ELR (cell line): ENCODE data around the gene ACTN2.
A peak's percentile ranks its signal among the peaks of the same experiment; 100 is the strongest.

Source experiments
- DNase-seq: peaks from one replicate; pipeline ENCODE4 v3.0.0-alpha.2; 2015; ENCODE audit warnings: low read depth

ACTN2 gene

GRCh38 chr1:236691348-236691747 is 5.0 kb downstream of the ACTN2 start:
- DNase-seq = no peak

- no peak for DNase-seq
These were observed 5.8 kb downstream of the ACTN2 start for GRCh38 chr1:236692128-236692527.

- DNase-seq = no peak
These were observed 6.4 kb downstream of the ACTN2 start for GRCh38 chr1:236692742-236693141.

GRCh38 chr1:236699366-236699765 is 13.1 kb downstream of the ACTN2 start:
- peak; percentile 33 for DNase-seq

DNA sequence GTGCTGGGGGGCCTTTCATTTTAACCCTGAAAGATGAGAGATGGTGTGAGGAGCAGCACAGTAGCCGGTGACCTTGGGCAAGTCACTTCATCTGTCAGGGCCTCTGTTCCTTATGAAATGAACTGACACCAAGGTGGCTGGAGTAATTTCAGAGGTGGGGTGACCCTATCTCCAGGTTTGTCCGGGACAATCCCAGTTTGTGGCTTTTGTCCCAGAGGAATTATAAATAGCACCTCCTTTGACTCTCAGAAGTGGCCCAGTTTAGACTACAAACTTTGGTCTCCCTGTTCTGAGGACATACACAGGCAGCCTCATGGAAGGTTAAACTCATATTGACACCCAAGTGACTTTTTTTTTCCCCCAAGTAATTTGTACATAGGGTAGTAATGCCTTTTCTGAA is 14.6 kb downstream of the ACTN2 start:
- DNase-seq = no peak

DNA sequence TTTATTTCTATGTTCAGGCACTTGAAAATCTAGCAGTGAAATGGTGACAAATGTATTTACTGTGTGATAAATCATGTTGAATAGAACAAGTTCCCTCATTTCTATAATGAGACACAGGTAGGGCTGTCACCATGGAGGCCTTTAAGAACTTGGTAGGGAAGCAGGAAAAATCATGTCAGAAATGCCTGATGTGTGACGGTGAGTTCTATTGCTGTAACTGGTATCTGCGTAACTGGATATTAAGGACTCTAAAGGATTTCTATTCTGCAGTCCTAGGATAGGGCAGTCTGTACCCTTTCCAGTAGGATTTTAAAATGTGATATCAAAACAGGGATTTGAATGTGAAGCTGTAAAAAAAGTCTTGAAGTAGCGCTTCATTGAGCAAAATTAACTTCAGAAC is 15.5 kb downstream of the ACTN2 start:
- DNase-seq = no peak

DNA sequence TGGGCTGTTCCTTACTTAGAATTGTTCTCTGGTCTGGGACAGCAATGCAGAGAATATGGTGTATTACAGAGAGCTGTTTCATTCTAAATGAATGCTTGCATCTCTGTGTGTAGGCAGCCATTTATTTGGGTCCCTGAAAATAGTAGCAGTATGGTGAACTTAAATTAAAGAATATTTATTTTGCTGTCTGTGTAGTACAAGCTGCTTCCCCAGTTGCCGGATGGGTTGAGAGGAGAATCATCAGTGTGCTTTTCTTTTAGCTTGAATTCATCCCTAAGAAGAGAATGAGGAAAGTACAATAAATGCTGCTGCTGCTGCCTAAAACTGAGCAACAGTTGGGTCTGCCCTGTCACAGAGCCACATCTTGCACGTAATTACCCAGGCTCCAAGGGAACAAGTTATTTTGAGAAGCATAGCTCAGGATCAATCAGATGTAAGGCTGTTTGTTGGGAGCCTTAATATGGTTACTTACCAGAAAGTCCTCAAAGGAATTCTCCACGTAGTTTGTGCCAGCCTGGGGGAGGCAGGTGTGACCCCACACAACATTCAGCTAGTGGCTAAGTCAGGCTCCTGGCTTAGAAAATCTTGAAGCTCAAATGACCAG is 16.6 kb downstream of the ACTN2 start:
- no peak for DNase-seq

GRCh38 chr1:236705771-236706170 is 19.5 kb downstream of the ACTN2 start:
- DNase-seq = no peak

GRCh38 chr1:236706183-236706582 is 19.9 kb downstream of the ACTN2 start:
- no peak for DNase-seq

GRCh38 chr1:236710328-236710892 is 24.1 kb downstream of the ACTN2 start:
- no peak for DNase-seq

- no peak for DNase-seq
These were observed 29.9 kb downstream of the ACTN2 start for GRCh38 chr1:236716160-236716559.

DNA sequence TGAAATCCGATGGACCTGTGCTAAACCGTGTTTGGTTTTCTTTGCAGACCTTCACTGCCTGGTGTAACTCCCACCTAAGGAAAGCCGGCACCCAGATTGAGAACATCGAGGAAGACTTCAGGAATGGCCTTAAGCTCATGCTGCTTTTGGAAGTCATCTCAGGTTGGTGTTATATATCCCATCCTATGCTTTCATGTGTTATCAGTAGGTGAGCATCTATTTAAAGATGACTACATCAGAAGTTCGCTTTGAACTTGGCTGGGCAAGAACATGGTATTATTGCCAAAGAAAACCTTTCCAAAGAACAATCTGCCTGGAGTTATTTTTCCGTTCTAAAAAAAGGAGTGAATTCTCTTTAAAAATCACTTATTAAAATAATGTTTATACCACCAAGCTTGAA is 31.5 kb downstream of the ACTN2 start:
- DNase-seq = no peak

GRCh38 chr1:236718328-236718727 is 32.0 kb downstream of the ACTN2 start:
- DNase-seq = no peak

- DNase-seq = no peak
These were observed 33.9 kb downstream of the ACTN2 start for GRCh38 chr1:236720206-236720605.

DNA sequence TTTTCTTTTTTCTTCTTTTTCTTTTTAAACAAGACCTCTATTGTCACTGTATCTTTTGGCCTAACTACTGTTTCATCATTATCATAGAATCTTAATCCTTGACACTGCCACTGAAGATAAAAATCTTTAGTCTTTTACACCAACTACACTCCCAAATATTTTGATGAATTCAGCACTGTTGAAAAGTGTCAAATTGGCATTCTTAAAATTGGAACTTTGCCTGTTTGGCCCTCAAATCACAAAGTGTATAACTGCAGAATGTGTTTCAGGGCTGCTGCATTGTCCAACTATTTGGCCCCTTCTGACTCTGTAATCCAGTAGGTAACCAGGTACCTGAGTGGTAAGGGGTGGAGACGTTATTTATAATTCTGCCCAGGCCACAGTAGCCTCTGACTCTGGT is 34.3 kb downstream of the ACTN2 start:
- DNase-seq = no peak

DNA sequence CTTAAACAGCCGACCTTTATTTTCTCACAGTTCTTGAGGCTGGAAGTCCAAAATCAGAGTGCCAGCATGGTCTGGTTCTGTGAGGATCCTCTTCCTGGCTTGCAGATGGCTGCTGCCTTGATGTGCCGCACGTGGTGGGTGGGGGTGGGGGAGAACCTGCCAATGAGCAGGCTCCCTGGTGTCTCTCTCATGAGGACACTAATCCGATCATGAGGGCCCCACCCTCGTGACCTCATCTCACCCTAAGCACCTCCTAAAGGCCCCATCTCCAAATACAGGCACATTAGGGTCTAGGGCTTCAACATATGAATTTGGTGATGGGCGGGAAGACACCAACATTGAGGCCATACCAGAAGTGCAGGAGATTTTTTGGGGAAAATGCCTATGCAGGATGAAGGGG is 37.8 kb downstream of the ACTN2 start:
- DNase-seq = no peak

GRCh38 chr1:236724506-236724905 is 38.2 kb downstream of the ACTN2 start:
- DNase-seq = no peak

GRCh38 chr1:236725668-236726067 is 39.4 kb downstream of the ACTN2 start:
- DNase-seq = no peak

DNA sequence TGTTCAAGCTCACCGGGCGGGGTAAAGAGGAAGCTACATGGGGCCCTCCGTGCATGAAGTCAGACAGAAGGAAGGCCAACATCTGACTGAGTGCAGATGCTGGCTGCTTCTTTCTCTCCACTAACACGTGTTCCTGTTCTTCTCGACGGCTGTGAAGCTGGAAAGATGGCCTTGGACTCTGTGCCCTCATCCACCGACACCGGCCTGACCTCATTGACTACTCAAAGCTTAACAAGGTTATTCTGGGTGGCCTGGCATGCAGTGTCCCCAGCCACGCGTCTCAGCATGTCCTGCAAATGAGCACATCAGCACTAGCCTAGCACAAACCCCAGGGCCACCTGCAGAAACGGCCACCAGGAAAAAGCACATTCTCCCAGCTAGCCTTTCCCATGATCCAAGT is 41.2 kb downstream of the ACTN2 start:
- no peak for DNase-seq

GRCh38 chr1:236728752-236729151 is 42.5 kb downstream of the ACTN2 start:
- DNase-seq = no peak

- peak; percentile 12 for DNase-seq
These were observed 47.4 kb downstream of the ACTN2 start for GRCh38 chr1:236733653-236734052.

GRCh38 chr1:236734141-236734765 is 48.0 kb downstream of the ACTN2 start:
- peak; percentile 46 for DNase-seq

DNA sequence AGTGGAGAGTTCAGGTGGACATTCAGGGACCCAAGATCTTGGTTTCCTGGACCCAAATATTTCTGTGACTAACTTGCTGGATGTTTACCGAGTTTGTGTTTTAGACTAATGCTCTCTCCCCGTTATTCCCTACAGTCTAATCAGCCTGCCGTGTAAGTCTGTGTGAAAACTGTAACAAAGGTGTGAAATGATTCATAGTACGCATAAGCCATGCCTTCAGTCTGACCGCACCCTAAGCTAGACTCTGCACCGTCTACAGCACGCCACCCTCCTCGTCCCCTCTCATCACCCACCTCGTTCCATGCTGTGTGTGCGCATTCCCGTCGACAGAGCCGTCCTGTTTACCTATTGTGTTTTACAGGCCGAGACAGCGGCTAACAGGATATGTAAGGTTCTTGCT is 50.5 kb downstream of the ACTN2 start:
- DNase-seq = no peak

DNA sequence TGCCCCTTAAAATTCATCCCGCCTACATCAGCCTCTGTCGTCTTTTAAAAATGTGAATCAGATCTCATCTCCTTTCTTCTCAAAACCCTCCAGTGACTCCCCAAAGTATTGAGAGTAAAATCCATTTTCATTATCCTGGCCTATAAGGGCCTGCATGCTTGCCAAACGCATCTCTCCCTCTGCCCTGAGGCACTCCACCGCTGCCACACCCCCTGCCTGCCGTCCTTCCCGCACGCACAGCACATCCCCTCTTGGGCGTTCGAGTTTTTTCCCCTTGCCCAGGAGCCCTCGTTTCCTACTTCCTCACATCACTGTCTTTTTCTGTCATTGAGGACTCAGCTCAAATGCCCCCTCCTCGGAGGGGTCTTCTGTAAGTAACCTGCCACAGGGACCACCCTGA is 55.5 kb downstream of the ACTN2 start:
- no peak for DNase-seq
